Measurements from ENCODE around the gene CNTNAP2.

The CNTNAP2 gene

GRCh38 chr7:147915781-147916180 is 1799.2 kb downstream of the CNTNAP2 start:
- no peak for DNase-seq (ENCODE audit: low read depth in 2 of 2)

- no peak for DNase-seq (ENCODE audit: low read depth in 2 of 2)
Observed at GRCh38 chr7:147916573-147916972, 1800.0 kb downstream of the CNTNAP2 start.

GRCh38 chr7:147923841-147924240 is 1807.2 kb downstream of the CNTNAP2 start:
- DNase-seq (ENCODE audit: low read depth in 2 of 2) = no peak

GRCh38 chr7:147937428-147937827 is 1820.8 kb downstream of the CNTNAP2 start:
- DNase-seq (ENCODE audit: low read depth in 2 of 2) = no peak

- no peak for DNase-seq (ENCODE audit: low read depth in 2 of 2)
Observed at GRCh38 chr7:147941381-147941780, 1824.8 kb downstream of the CNTNAP2 start.

GRCh38 chr7:147944321-147944720 is 1827.7 kb downstream of the CNTNAP2 start:
- DNase-seq (ENCODE audit: low read depth in 2 of 2) = no peak

GRCh38 chr7:147952918-147953317 is 1836.3 kb downstream of the CNTNAP2 start:
- no peak for DNase-seq (ENCODE audit: low read depth in 2 of 2)

- no peak for DNase-seq (ENCODE audit: low read depth in 2 of 2)
Observed at GRCh38 chr7:147968046-147968610, 1851.5 kb downstream of the CNTNAP2 start.

GRCh38 chr7:147971606-147972110 is 1855.1 kb downstream of the CNTNAP2 start:
- DNase-seq (ENCODE audit: low read depth in 2 of 2) = no peak

- no peak for DNase-seq (ENCODE audit: low read depth in 2 of 2)
Observed at GRCh38 chr7:147978201-147978600, 1861.6 kb downstream of the CNTNAP2 start.

GRCh38 chr7:147978651-147979050 is 1862.0 kb downstream of the CNTNAP2 start:
- no peak for DNase-seq (ENCODE audit: low read depth in 2 of 2)

GRCh38 chr7:147980826-147981813 is 1864.5 kb downstream of the CNTNAP2 start:
- DNase-seq (ENCODE audit: low read depth in 2 of 2) = no peak

GRCh38 chr7:147982307-147982706 is 1865.7 kb downstream of the CNTNAP2 start:
- no peak for DNase-seq (ENCODE audit: low read depth in 2 of 2)

GRCh38 chr7:147984265-147984664 is 1867.7 kb downstream of the CNTNAP2 start:
- no peak for DNase-seq (ENCODE audit: low read depth in 2 of 2)

GRCh38 chr7:147990079-147990478 is 1873.5 kb downstream of the CNTNAP2 start:
- DNase-seq (ENCODE audit: low read depth in 2 of 2) = no peak

- no peak for DNase-seq (ENCODE audit: low read depth in 2 of 2)
Observed at GRCh38 chr7:147990942-147991341, 1874.3 kb downstream of the CNTNAP2 start.

- DNase-seq (ENCODE audit: low read depth in 2 of 2) = no peak
Observed at GRCh38 chr7:147992698-147993097, 1876.1 kb downstream of the CNTNAP2 start.

GRCh38 chr7:147997636-147998035 is 1881.0 kb downstream of the CNTNAP2 start:
- DNase-seq (ENCODE audit: low read depth in 2 of 2) = no peak

- DNase-seq (ENCODE audit: low read depth in 2 of 2) = no peak
Observed at GRCh38 chr7:147999962-148000361, 1883.4 kb downstream of the CNTNAP2 start.

- no peak for DNase-seq (ENCODE audit: low read depth in 2 of 2)
Observed at GRCh38 chr7:148011753-148012152, 1895.2 kb downstream of the CNTNAP2 start.

- no peak for DNase-seq (ENCODE audit: low read depth in 2 of 2)
Observed at GRCh38 chr7:148014001-148014400, 1897.4 kb downstream of the CNTNAP2 start.

GRCh38 chr7:148014541-148014940 is 1897.9 kb downstream of the CNTNAP2 start:
- no peak for DNase-seq (ENCODE audit: low read depth in 2 of 2)

GRCh38 chr7:148017126-148017525 is 1900.5 kb downstream of the CNTNAP2 start:
- no peak for DNase-seq (ENCODE audit: low read depth in 2 of 2)

All from stimulated activated CD4-positive, alpha-beta T cell treated with anti-CD3 and anti-CD28 coated beads, Interleukin-4, amount 100 ng/mL, for 48 hours (primary cell).